Ovary (tissue), 1 donor: Measurements from ENCODE around the gene LARGE1.

Experiments used
- EP300 ChIP-seq: sonication (generic); formaldehyde crosslinking; IDR thresholded peaks from one replicate; pipeline ENCODE4 v1.6.1; 2017; ENCODE audit warnings: antibody characterized with exemption
- POLR2A ChIP-seq: fragments of 450-650 bp; IDR thresholded peaks from one replicate; pipeline ENCODE4 v1.6.1; 2017; ENCODE audit warnings: antibody characterized with exemption, mild to moderate bottlenecking, moderate library complexity

GRCh38 chr22:33526434-33527107 is 393.7 kb downstream of the LARGE1 start:
- TF ChIP-seq EP300 (no peak), POLR2A (no peak)
